Inflammatory macrophage (primary cell): ENCODE measurements around the gene MAEL.
"Not testable (repeated sequence)": the region's sequence is repeated elsewhere in the genome, so short reads cannot be mapped to it uniquely, and the experiment has no call there.

Experiments used
- DNase-seq, 2 donors: peaks; one replicate each; pipeline ENCODE4 v3.0.0-alpha.2; 2020 to 2022

Gene MAEL

DNA sequence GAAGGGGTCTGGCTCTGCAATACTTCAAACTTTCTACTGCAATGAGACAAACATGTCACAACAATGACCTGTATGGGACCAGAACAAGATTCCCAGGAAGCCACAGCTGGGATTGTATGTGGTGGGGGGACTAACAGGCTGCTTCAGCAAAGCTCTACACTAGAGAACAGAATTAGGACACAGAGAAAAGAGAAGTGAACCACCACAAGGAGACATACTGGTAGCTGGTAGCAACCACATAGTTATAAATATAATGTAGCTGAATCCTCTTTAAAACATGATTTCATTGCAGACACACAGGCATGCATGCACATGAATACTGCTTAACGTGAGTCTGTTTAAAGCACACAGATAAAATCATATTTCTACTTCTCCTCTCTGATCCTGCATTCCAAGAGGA, 10.3 kb upstream of the MAEL start:
- DNase-seq, result no peak

GRCh38 chr1:166980383-166980782, 8.7 kb upstream of the MAEL start:
- no peak for DNase-seq

DNA sequence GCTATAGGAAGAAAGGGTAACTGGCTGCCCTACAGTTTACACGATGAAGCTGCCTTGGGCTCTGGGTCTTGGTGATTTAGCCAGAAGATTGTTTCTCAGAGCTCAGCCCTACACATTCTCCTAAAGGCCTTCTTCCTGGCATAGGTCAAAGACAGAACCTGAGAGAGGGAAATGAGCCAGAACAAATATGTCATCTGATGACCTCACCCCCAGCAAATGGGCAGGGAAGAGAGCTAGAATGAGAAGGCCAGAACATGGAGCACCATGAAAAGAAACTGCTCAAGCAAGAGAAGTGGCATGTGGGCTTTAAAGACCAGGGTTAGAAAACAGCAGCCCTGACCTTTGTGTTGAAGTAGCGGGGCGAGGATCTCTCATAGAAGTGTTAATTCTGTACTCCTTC, 8.3 kb upstream of the MAEL start:
- no peak for DNase-seq

- DNase-seq, result no peak
Observed at GRCh38 chr1:166981589-166981988, 7.5 kb upstream of the MAEL start.

- DNase-seq, result no peak
Observed at GRCh38 chr1:166999075-166999474, 10.0 kb downstream of the MAEL start.

- DNase-seq, result no peak
Observed at GRCh38 chr1:166999500-167000055, 10.5 kb downstream of the MAEL start.

DNA sequence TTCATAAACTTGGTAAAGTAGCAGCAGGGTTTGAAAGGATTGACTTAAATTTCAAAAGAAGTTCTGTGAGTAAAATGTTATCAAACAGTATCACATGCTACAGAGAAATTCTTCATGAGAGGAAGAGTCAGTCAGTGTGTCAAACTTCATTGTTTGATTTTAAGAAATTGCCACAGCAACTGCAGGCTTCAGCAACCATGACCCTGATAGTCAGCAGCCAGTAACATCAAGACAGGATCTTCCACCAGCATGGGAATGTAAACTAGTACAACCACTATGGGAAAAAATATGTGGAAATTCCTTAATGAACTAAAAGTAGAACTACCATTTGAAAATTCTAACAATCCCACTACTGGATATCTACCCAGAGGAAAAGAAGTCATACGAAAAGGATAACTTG, 11.5 kb downstream of the MAEL start:
- no peak for DNase-seq

GRCh38 chr1:167002354-167002753, 13.3 kb downstream of the MAEL start:
- no peak for DNase-seq

DNA sequence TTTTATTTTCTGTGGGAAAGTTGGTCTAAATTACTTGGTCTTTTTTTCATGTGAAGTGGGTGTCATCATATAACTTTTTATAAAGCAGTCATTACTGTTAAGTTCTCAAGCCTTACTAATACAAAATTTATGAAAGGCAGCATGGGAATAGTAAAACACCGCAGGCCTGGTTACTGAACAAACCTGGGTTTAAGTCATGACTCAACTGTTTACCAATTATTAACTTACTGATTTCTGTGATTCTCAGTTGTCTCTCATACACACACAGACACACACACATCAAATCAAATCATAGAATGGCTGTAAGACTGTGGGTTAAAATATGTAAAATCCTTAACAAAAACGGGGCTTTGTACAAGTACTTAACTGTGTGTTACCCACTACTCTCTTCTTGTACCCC, 14.6 kb downstream of the MAEL start:
- DNase-seq, result no peak

GRCh38 chr1:167011560-167012191, 22.6 kb downstream of the MAEL start:
- DNase-seq, result no peak

DNA sequence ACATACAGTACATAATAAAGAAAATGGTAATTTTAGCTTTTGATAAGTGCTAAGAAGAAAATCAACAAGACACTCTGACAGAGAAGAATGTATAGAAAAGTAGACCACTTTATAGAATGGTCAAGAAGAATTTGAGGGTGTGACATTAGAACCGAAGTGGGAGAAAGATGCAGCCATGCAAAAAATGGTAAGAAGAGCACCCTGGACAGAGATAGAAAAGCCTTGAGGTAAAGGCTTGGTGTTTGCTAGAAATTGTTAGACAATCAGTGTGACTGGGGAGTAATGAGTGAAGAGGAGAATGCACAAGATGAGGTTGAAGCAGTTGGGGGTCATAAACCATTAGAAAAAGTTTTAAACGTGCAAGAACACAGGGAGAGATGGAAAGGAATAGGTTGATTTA, 23.5 kb downstream of the MAEL start:
- DNase-seq, result no peak

- DNase-seq, result no peak
Observed at GRCh38 chr1:167013108-167013929, 24.2 kb downstream of the MAEL start.

GRCh38 chr1:167016100-167016750, 27.1 kb downstream of the MAEL start:
- DNase-seq, result peak; percentile 7 to 49

- no peak for DNase-seq
Observed at GRCh38 chr1:167022384-167022783, 33.3 kb downstream of the MAEL start.

DNA sequence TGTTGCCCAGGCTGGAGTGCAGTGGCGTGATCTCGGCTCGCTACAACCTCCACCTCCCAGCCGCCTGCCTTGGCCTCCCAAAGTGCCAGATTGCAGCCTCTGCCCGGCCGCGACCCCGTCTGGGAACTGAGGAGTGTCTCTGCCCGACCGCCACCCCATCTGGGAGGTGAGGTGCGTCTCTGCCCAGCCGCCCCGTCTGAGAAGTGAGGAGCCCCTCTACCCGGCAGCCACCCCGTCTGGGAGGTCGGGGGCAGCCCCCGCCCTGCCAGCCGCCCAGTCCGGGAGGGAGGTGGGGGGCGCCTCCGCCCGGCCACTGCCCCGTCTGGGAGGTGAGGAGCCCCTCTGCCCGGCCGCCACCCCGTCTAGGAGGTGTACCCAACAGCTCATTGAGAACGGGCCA, 40.5 kb downstream of the MAEL start:
- not testable (repeated sequence) for DNase-seq

DNA sequence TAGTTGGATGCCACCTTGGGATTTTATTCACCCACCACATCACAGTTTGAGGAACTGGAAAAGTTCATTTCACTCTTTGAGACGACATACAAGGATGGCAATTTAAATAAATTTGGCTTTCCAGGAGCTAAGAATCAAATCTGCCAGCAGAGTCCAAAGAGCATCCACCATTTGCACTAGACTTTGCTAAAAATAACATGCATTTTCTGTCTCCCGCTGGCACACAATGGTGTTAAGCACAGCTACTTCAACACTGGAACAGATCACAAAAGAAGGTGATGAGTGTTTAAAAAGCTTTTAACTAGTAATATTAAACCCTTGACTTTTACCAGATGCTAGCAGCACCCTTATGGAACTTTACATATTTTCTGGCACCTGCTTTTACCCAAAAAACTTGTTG, 44.6 kb downstream of the MAEL start:
- no peak for DNase-seq

GRCh38 chr1:167043752-167044488, 54.8 kb downstream of the MAEL start:
- DNase-seq, result peak; percentile 28 to 47

- no peak for DNase-seq
Observed at GRCh38 chr1:167051907-167052306, 62.8 kb downstream of the MAEL start.

DNA sequence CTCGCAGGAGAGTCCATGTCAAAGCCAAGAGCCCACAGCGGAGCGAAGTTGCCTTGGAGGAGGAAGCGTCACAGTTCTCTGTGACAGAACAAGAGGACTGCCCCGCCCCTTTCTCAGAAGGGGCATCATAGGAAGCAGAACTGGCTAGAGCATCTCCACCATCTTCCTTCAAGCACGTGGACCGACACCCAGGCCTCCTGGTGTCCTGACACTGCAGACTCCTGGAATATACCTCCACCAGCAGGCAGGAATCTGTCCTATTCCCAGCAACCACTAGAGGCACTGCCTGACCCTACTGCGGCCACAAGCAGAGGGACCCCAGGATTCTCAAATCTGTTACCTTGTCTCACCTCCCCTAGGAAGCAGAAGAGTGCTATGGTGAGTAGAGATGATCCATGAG, 63.3 kb downstream of the MAEL start:
- DNase-seq, result no peak

DNA sequence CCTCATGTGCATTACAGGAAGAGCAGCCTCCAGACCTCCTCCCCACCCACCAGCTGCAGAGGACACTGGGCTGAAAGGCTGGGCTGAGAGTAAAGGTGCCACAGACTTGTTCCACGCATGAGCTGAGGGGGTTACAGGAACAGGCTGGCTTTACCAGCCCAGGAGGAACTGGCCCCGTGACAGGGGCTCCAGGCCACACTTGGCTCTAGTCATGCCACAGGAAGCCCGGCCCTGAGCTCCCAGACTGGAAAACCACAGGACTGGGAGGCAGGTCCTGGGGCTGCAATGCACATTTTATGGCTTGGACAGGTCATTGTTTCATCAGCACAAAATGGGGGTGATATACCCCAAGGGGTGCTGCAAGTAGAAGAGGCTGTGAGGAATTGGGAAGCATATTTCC, 65.5 kb downstream of the MAEL start:
- no peak for DNase-seq

GRCh38 chr1:167054946-167055630, 66.0 kb downstream of the MAEL start:
- no peak for DNase-seq

DNA sequence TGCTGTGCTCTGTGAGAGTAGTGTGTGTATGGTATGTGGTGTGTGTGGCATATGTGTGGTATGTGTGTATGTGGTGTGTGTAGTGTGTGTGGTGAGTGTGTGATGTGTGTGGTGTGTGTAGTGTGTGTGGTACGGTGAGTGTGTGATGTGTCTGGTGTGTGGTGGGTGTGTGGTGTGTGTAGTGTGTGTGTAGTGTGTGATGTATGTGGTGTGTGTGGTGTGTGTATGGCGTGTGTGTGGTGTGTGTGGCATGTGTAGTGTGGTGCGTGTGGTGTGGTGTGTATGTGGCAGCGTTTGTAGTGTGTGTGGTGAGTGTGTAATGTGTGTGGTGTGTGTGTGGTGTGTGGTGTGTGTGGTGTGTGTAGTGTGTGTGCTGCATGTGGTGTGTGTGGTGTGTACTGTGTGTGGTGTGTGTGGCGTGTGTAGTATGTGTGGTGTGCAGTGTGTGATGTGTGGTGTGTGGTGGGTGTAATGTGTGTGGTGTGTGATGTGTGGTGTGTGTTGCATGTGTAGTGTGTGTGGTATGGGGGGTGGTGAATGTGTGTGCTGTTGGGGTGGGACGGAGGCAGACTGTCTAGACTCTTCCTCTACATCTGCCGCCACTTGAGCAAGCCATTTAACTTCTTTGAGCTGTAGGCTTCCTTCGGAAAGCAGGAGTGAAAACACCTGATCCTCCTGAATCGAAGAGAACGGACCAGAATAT, 67.6 kb downstream of the MAEL start:
- no peak for DNase-seq
